CD1c-positive myeloid dendritic cell (primary cell): ENCODE data around the gene RALGPS1.
A peak's percentile ranks its signal among the peaks of the same experiment; 100 is the strongest.

Experiments used
- DNase-seq: peaks from one replicate; pipeline ENCODE4 v3.0.0-alpha.2; 2016; ENCODE audit errors: extremely low spot score

RALGPS1 gene

DNA sequence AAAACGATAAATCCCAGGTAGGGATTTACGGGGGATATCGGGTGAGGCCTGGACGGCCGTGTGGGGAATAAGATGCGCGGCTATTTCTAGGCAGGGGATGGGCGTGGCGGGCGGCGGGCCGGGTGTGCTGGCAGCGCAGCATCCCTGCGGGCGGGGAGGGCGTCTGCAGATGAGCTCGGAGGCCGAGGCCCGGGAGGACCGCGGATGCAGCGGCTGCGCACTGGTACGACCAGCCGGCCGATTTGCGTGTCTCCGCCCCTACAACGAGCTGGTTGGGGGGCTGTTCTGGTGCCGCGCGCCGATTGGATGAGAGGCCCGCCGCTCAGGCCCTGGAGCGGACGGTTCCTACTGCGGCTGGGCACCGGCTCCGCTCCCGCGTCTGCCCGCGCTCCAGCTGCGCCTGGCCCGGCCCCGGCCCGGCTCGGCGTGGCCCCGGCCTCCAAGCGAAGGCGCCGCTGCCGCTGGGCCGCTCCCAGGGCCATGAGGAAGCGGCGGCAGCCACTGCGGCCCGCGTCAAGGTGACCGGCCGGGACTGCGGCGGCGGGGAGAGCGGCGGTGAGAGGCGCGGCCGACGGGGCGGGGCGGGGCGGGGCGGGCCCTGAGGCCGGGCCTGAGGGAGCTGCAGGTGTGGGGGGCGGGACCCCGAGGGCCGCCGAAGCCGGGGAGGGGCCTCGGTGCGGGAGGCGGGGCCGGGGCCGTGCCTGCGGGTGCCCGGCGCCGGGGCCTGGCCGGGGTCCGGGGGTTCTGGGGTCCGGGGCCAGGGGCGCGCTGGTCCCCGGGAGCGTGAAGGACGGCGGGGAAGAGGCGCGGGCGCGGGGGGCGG, at the start of gene RALGPS1:
TSS of gene RALGPS1 (plus strand) at position 325 of the 823 bp plus-strand sequence. CDS start 47,508 bp downstream, outside the sequence.
- peak; percentile 97 for DNase-seq

- no peak for DNase-seq
Measured at GRCh38 chr9:126869368-126869767, 45.2 kb upstream of the RALGPS1 start.

- no peak for DNase-seq
Measured at GRCh38 chr9:126872516-126872915, 42.1 kb upstream of the RALGPS1 start.

- no peak for DNase-seq
Measured at GRCh38 chr9:126874546-126875314, 39.9 kb upstream of the RALGPS1 start.

GRCh38 chr9:126875756-126876510, 38.6 kb upstream of the RALGPS1 start:
- DNase-seq = no peak

- DNase-seq = no peak
Measured at GRCh38 chr9:126876531-126876930, 38.1 kb upstream of the RALGPS1 start.

DNA sequence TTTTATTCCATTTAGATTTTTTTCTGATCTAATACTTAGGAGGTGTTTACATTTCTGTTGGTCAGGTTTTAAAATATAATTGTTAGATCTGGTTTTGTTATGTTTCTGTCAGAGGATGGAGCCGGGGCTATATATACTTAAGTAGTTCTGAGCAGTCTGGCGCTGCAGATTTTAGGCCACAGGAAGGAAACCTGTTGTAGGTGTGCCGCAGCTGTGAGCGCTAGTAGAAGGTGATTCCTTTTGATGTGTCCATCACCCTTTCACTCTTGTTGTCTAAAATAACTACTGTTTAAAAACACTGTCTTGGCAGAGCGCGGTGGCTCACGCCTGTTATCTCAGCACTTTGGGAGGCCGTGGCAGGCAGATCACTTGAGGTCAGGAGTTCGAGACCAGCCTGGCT, 37.2 kb upstream of the RALGPS1 start:
- no peak for DNase-seq

DNA sequence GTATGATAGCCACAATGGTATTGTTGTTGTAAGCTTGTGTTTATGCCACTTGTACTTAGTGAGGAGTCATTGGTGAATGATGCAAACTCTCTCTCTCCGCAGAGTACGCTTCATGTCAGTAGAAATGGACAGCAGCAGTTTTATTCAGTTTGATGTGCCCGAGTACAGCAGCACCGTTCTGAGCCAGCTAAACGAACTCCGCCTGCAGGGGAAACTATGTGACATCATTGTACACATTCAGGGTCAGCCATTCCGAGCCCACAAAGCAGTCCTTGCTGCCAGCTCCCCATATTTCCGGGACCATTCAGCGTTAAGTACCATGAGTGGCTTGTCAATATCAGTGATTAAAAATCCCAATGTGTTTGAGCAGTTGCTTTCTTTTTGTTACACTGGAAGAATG, 35.3 kb upstream of the RALGPS1 start:
- no peak for DNase-seq

DNA sequence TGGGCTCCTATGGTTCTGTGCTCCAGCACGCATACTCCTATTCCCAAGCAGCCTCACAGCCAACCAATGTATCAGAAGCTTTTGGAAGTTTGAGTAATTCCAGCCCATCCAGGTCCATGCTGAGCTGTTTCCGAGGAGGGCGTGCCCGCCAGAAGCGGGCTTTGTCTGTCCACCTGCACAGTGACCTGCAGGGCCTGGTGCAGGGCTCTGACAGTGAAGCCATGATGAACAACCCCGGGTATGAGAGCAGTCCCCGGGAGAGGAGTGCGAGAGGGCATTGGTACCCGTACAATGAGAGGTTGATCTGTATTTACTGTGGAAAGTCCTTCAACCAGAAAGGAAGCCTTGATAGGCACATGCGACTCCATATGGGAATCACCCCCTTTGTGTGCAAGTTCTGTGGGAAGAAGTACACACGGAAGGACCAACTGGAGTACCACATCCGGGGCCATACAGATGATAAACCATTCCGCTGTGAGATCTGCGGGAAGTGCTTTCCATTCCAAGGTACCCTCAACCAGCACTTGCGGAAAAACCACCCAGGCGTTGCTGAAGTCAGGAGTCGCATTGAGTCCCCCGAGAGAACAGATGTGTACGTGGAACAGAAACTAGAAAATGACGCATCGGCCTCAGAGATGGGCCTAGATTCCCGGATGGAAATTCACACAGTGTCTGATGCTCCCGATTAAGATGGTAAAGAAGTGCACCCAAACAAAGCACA, 34.2 kb upstream of the RALGPS1 start:
- DNase-seq = no peak

- no peak for DNase-seq
Measured at GRCh38 chr9:126880947-126881332, 33.6 kb upstream of the RALGPS1 start.

DNA sequence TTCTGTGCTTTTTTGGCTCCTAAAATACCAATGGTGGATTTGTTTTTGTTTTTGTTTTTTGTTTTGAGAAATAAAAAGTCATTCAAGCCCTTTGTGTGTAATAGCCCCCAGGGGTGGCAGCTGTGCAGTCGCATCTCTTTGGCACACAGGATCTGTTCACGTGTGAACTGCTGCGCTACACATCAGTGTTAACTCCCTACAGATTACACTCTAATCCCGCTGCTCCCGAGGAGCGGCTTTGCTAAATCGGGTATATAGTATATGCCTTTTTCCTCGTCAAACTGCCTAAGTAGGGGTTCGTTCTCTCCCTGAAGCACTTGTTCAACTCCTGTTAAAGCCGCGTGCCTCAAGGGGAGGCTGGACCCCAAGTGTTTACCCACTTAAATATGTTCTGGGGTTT, 31.8 kb upstream of the RALGPS1 start:
- DNase-seq = no peak

DNA sequence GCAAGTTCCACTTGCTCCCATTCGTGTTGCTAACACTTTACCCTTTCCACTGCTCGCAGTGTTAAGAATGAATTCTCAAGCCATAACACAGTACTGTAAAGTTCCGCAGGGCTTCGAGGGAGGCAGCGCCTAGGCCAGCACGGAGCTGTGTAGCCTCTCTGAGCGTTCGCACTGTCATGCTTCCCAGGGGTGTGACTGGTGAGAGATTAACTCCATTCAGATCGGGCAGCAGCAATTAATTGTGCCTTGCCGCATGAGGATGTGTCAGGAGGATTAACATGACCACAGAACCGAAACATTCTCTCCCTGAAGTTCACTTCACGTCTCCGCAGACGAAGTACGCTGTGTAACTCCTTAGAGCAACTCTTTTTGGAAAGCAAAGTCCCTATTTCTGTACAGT, 30.9 kb upstream of the RALGPS1 start:
- no peak for DNase-seq

DNA sequence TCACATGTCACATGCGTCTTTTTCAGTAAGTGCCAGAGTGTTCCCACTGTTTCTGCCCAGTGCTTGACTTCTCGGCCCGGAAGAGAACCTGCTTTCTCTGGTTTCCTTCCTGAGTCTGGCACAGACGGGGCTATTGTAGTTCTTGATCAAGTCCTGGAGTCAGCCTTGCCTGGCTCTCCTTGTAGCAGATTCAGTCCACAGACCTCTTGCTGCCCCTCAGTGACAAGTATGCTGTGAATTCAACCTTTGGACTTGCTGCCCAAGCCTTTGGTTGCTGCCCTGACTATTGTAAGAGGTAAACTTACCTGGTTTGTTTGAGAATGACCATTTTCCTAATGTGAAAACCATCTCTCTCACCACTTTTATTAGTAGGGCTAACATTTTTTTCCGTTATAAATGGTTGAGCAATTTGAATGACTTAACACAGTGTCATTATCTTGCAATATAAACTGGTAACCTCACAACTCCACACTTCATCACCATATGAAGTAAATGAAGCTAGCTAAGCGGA, 29.4 kb upstream of the RALGPS1 start:
- no peak for DNase-seq

- DNase-seq = no peak
Measured at GRCh38 chr9:126886034-126886822, 28.4 kb upstream of the RALGPS1 start.

GRCh38 chr9:126886897-126887296, 27.7 kb upstream of the RALGPS1 start:
- DNase-seq = no peak

- no peak for DNase-seq
Measured at GRCh38 chr9:126891676-126892075, 22.9 kb upstream of the RALGPS1 start.

- DNase-seq = no peak
Measured at GRCh38 chr9:126893079-126893478, 21.5 kb upstream of the RALGPS1 start.

- peak; percentile 57 for DNase-seq
Measured at GRCh38 chr9:126894052-126894603, 20.5 kb upstream of the RALGPS1 start.

- no peak for DNase-seq
Measured at GRCh38 chr9:126902210-126902609, 12.4 kb upstream of the RALGPS1 start.

DNA sequence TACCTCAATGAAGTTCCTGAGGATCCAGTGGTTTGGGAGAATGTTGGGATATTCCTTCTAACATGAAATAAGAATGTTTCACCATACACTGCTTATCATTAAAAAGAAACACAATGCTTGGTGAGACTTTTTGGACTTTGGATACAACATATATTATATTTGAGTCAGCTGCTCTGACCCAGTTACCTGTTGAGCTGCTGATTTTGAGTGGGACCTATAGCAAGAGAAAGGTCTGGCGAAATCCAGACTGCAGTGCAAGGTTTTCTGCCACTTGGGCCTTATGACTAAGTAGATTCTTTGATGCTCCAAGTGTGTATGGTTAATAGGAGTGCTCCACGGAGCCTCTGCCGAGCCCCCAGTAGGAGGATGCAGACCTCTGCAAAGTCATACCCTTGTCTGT, 10.0 kb upstream of the RALGPS1 start:
- DNase-seq = no peak
